GM12872 (cell line): ENCODE results near the gene MAD1L1.

Source experiments
- CTCF ChIP-seq: IDR thresholded peaks from 3 replicates; pipeline ENCODE4 v1.5.1; 2011; ENCODE audit warnings: low read depth, mild to moderate bottlenecking, low read length, moderate library complexity; ENCODE audit not compliant: insufficient read depth

Gene MAD1L1

GRCh38 chr7:1957471-1958225 lies 275.1 kb downstream of the MAD1L1 start:
- no peak for TF ChIP-seq CTCF

- TF ChIP-seq CTCF = no peak
Observed at GRCh38 chr7:1956611-1957470, 275.9 kb downstream of the MAD1L1 start.

GRCh38 chr7:1956141-1956540 lies 276.6 kb downstream of the MAD1L1 start:
- TF ChIP-seq CTCF = no peak

- TF ChIP-seq CTCF = no peak
Observed at GRCh38 chr7:1954366-1955004, 278.3 kb downstream of the MAD1L1 start.

- no peak for TF ChIP-seq CTCF
Observed at GRCh38 chr7:1953199-1954190, 279.2 kb downstream of the MAD1L1 start.

- no peak for TF ChIP-seq CTCF
Observed at GRCh38 chr7:1952781-1953180, 280.0 kb downstream of the MAD1L1 start.
